Activated naive CD8-positive, alpha-beta T cell treated with anti-CD3 and anti-CD28 coated beads, Interleukin-2, amount 10 ng/mL, durations not matched to agents 7 days and 5 days (primary cell): ENCODE measurements around the gene HSF2. TPM values are rescaled to one million over a fixed set of nuclear protein-coding genes. Genes with fewer than 3 reads are reported as not detected.
A peak's percentile ranks its signal among the peaks of the same experiment; 100 is the strongest.

Experiments used
- ATAC-seq: fragments of 150-1000 bp; cut with Tn5 transposase; one replicate; pipeline ENCODE4 v1.10.0; 2021; ENCODE audit warnings: low read depth, moderate library complexity
- POLR2A ChIA-PET: fragments of 350-600 bp; sonication (Branson Sonifier 250); formaldehyde crosslinking; loops from one replicate; lab custom pipeline; 2021; ENCODE audit warnings: antibody characterized with exemption; lab: Charles Lee
- DNase-seq: peaks from one replicate; pipeline ENCODE4 v3.0.0; 2021
- H3K27ac Mint-ChIP-seq: one replicate; pipeline ENCODE4 v1.8.0; 2022; ENCODE audit warnings: mild to moderate bottlenecking, mixed read lengths
- H3K27me3 Mint-ChIP-seq: one replicate; pipeline ENCODE4 v1.8.0; 2022; ENCODE audit warnings: mild to moderate bottlenecking, moderate library complexity, mixed read lengths
- H3K36me3 Mint-ChIP-seq: one replicate; pipeline ENCODE4 v1.8.0; 2021; ENCODE audit warnings: mild to moderate bottlenecking, mixed read lengths
- H3K4me1 Mint-ChIP-seq: one replicate; pipeline ENCODE4 v1.8.0; 2021; ENCODE audit warnings: mixed read lengths
- H3K4me3 Mint-ChIP-seq: one replicate; pipeline ENCODE4 v1.8.0; 2022; ENCODE audit warnings: mild to moderate bottlenecking, moderate library complexity, mixed read lengths
- H3K9me3 Mint-ChIP-seq: one replicate; pipeline ENCODE4 v1.8.0; 2021; ENCODE audit warnings: mixed read lengths
- total RNA-seq, 2 experiments: library from RNA; stranded (reverse); gene quantifications; one replicate each; pipeline ENCODE4 v1.2.3, GENCODE V29; 2021

HSF2 gene
- total RNA-seq, 2 experiments from 2014 or later = 17.9 to 20.7 TPM

- Mint-ChIP-seq H3K4me1 (peaks cover 16% of the 10 kb centered on the region), H3K27me3 (no peaks in the 10 kb centered on the region), H3K4me3 (peak overlapping the region; percentile 98), H3K36me3 (peaks cover 15% of the 10 kb centered on the region), H3K9me3 (no peaks in the 10 kb centered on the region), H3K27ac (peak overlapping the region; percentile 99)
- ATAC-seq = peak; percentile 62
- DNase-seq = no peak
- POLR2A ChIA-PET = interaction anchor here (1.2 to 2.2 kb wide), 4 partner anchors 40 to 90 kb away, joined by 3 to 13 read pairs (median 4); partner anchors contain the start of gene HSF2
Measured at GRCh38 chr6:122472022-122472340, 72.5 kb downstream of the HSF2 start.

- Mint-ChIP-seq H3K27ac (no peak overlapping the region), H3K27me3 (no peaks in the 10 kb centered on the region), H3K36me3 (no peaks in the 10 kb centered on the region), H3K9me3 (no peaks in the 10 kb centered on the region), H3K4me1 (no peaks in the 10 kb centered on the region), H3K4me3 (no peak overlapping the region)
- POLR2A ChIA-PET = no interaction called here
- DNase-seq (no peak), ATAC-seq (no peak)
Measured at GRCh38 chr6:122476131-122476530, 76.7 kb downstream of the HSF2 start.

- H3K27me3 Mint-ChIP-seq = no peaks in the 10 kb centered on the region
- no peak overlapping the region for H3K4me3 Mint-ChIP-seq
- H3K4me1 Mint-ChIP-seq = no peaks in the 10 kb centered on the region
- POLR2A ChIA-PET = no interaction called here
- H3K27ac Mint-ChIP-seq = no peak overlapping the region
- ATAC-seq (no peak), DNase-seq (no peak)
- no peaks in the 10 kb centered on the region for H3K36me3 Mint-ChIP-seq
- H3K9me3 Mint-ChIP-seq = no peaks in the 10 kb centered on the region
Measured at GRCh38 chr6:122482750-122483080, 83.3 kb downstream of the HSF2 start.

Other genes starting within 250 kb of the HSF2 start
- gene SERINC1, start 72.2 kb downstream of the HSF2 start, total RNA-seq = 10 to 100 TPM; 80.7 to 83.5 TPM
- gene PKIB, start 210.8 kb downstream of the HSF2 start, total RNA-seq = 1 to 10 TPM in 1 of 2 experiments, under 1 TPM in 1; 0.78 to 1.3 TPM